Measurements from ENCODE around the gene DAG1. TPM values are rescaled to one million over a fixed set of nuclear protein-coding genes. Genes with fewer than 3 reads are reported as not detected.

The DAG1 gene
- total and polyA plus RNA-seq, 2 experiments from 2014 or later = 50.3 to 59.9 TPM

DNA sequence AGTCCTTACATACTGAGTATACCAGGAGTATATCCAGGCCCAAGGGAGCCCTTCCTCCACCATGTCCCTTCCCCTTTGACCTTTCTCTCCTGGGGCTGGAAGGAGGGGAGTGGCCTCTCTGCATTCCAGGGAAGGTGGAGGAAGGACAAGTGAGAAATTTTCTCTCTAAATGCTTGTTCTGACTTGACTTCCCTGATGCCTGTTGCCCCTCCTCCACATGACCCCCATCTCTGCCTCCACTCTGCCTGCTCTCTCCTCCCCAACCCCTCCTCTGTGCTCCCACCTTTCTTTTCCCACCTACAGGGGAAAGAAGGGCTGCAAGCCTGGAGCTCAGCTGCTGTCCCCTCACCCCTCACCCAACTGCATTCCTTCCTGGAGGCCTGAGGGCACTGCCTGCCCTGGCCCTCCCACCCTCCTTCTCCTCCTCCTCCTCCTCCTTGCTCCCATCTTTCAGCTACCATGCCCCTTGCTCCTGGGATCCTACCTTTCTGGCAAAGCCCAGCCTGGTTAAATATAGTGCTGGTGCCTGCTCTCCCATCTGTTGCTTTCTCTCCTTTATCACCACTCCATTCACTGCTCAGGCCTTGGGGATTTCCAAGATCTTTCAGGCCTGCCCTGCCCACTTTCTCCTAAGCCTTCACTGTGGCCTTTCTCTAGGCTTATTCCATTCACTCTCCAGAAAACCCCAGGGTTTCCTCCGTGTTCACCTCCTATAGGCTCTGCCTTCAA, 8.5 kb upstream of the DAG1 start:
- TF ChIP-seq EZH2 (IDR thresholded peaks at IDR 0.05; ENCODE audit: borderline replicate concordance) = no peak
- no peak for TF ChIP-seq EZH2phosphoT487 (IDR thresholded peaks at IDR 0.05; ENCODE audit: low read depth, severe bottlenecking, unreplicated experiment)
- TF ChIP-seq, protein P1, sequence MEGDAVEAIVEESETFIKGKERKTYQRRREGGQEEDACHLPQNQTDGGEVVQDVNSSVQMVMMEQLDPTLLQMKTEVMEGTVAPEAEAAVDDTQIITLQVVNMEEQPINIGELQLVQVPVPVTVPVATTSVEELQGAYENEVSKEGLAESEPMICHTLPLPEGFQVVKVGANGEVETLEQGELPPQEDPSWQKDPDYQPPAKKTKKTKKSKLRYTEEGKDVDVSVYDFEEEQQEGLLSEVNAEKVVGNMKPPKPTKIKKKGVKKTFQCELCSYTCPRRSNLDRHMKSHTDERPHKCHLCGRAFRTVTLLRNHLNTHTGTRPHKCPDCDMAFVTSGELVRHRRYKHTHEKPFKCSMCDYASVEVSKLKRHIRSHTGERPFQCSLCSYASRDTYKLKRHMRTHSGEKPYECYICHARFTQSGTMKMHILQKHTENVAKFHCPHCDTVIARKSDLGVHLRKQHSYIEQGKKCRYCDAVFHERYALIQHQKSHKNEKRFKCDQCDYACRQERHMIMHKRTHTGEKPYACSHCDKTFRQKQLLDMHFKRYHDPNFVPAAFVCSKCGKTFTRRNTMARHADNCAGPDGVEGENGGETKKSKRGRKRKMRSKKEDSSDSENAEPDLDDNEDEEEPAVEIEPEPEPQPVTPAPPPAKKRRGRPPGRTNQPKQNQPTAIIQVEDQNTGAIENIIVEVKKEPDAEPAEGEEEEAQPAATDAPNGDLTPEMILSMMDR (IDR thresholded peaks at IDR 0.05; ENCODE audit: poor library complexity) = no peak
- H3K79me2 ChIP-seq = no peaks in the 10 kb centered on the region
- H2AFZ ChIP-seq = no peak overlapping the region
- H4K20me1 ChIP-seq (ENCODE audit: insufficient read depth, poor library complexity, severe bottlenecking) = no peaks in the 10 kb centered on the region
- no peaks in the 10 kb centered on the region for H3K9me3 ChIP-seq (ENCODE audit: low read depth)
- H3K36me3 ChIP-seq (replicated peaks; ENCODE audit: insufficient read depth, low read depth) = no peaks in the 10 kb centered on the region
- H3K4me2 ChIP-seq = peak overlapping the region; percentile 17
- H3K4me1 ChIP-seq (ENCODE audit: insufficient read depth) = peaks cover 43% of the 10 kb centered on the region
- no peak for DNase-seq (ENCODE audit: low spot score)
- peak overlapping the region; percentile 88 for H3K27ac ChIP-seq
- WGBS (ENCODE audit: low lambda C conversion rate, missing lambda C conversion rate) = 16% methylated on average over 1 of the region's 1 CpG
- H3K4me3 ChIP-seq = no peak overlapping the region
- no peaks in the 10 kb centered on the region for H3K27me3 ChIP-seq
- no peaks in the 10 kb centered on the region for H3K9me2 ChIP-seq (replicated peaks; ENCODE audit: insufficient read depth)

DNA sequence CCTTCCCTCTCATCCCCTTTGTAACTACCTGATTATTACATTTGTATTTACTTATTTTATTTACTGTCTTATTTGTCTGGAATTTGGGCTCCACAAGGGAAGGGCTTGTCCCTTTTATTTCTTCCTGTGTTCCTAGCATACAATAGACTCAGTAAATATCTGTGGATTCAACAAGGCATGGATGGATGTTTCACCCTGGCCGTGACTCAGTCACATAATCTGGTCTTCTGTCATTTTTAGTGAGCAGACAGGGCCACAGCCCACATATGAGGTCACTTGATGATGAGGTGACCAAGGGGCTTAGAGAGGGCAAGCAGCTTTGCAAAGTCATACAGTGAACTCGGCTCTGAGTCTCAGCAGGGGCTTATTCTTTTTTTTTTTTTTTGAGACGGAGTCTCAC, 7.8 kb upstream of the DAG1 start:
- no peaks in the 10 kb centered on the region for H3K79me2 ChIP-seq
- no peak for DNase-seq (ENCODE audit: low spot score)
- 60% methylated on average over 3 of the region's 3 CpGs for WGBS (ENCODE audit: low lambda C conversion rate, missing lambda C conversion rate)
- no peaks in the 10 kb centered on the region for H3K9me3 ChIP-seq (ENCODE audit: low read depth)
- H3K4me2 ChIP-seq = no peak overlapping the region
- no peaks in the 10 kb centered on the region for H4K20me1 ChIP-seq (ENCODE audit: insufficient read depth, poor library complexity, severe bottlenecking)
- TF ChIP-seq EZH2phosphoT487 (IDR thresholded peaks at IDR 0.05; ENCODE audit: low read depth, severe bottlenecking, unreplicated experiment) = no peak
- TF ChIP-seq EZH2 (IDR thresholded peaks at IDR 0.05; ENCODE audit: borderline replicate concordance) = no peak
- TF ChIP-seq, protein P1 (IDR thresholded peaks at IDR 0.05; ENCODE audit: poor library complexity) = no peak
- H3K27me3 ChIP-seq = no peaks in the 10 kb centered on the region
- H3K4me1 ChIP-seq (ENCODE audit: insufficient read depth) = peaks cover 43% of the 10 kb centered on the region
- H3K27ac ChIP-seq = peak overlapping the region; percentile 88
- no peak overlapping the region for H3K4me3 ChIP-seq
- H3K36me3 ChIP-seq (replicated peaks; ENCODE audit: insufficient read depth, low read depth) = no peaks in the 10 kb centered on the region
- no peaks in the 10 kb centered on the region for H3K9me2 ChIP-seq (replicated peaks; ENCODE audit: insufficient read depth)
- H2AFZ ChIP-seq = no peak overlapping the region

DNA sequence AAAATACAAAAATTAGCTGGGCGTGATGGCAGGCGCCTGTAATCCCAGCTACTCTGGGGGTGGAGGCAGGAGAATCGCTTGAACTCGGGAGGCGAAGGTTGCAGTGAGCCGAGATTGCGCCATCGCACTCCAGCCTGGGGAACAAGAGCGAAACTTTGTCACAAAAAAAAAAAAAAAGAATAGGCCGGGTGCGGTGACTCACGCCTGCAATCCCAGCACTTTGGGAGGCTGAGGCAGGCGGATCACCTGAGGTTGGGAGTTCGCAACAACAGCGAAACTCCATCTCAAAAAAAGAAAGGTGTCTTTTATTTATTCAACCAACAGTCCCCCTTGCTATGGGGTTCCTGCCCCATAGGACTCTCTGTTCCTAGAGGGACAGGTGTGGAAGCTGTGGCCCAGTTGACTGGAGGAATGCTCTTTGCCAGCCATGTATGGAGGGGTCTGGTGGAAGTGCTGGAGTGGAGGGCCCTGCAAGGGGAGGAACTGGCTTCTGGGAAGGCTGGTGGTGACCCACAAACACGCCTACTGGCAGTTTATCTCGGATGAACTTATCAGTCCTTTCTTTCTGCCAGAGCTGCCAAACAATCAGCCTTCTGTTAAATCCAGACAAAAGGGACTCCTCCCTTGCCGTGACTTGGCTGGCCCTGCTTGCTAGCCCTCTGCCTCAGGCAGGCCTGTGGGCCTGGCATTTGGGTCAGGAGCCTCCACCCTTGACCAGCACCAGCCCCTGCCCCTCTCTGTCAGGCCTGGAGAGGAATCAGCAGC, 4.6 kb upstream of the DAG1 start:
- no peak overlapping the region for H3K4me2 ChIP-seq
- peaks cover 43% of the 10 kb centered on the region for H3K4me1 ChIP-seq (ENCODE audit: insufficient read depth)
- no peaks in the 10 kb centered on the region for H3K9me3 ChIP-seq (ENCODE audit: low read depth)
- H2AFZ ChIP-seq = no peak overlapping the region
- DNase-seq (ENCODE audit: low spot score) = no peak
- H3K36me3 ChIP-seq (replicated peaks; ENCODE audit: insufficient read depth, low read depth) = no peaks in the 10 kb centered on the region
- no peaks in the 10 kb centered on the region for H4K20me1 ChIP-seq (ENCODE audit: insufficient read depth, poor library complexity, severe bottlenecking)
- no peaks in the 10 kb centered on the region for H3K79me2 ChIP-seq
- H3K9me2 ChIP-seq (replicated peaks; ENCODE audit: insufficient read depth) = no peaks in the 10 kb centered on the region
- H3K4me3 ChIP-seq = no peak overlapping the region
- 75% methylated on average over 18 of the region's 18 CpGs for WGBS (ENCODE audit: low lambda C conversion rate, missing lambda C conversion rate)
- no peaks in the 10 kb centered on the region for H3K27me3 ChIP-seq
- no peak for TF ChIP-seq EZH2 (IDR thresholded peaks at IDR 0.05; ENCODE audit: borderline replicate concordance)
- TF ChIP-seq EZH2phosphoT487 (IDR thresholded peaks at IDR 0.05; ENCODE audit: low read depth, severe bottlenecking, unreplicated experiment) = no peak
- TF ChIP-seq, protein P1 (IDR thresholded peaks at IDR 0.05; ENCODE audit: poor library complexity) = no peak
- H3K27ac ChIP-seq = peak overlapping the region; percentile 83

Data from hepatocyte (in vitro differentiated cells).